ENCODE measurements around the gene CAMK2A. TPM values are rescaled to one million over a fixed set of nuclear protein-coding genes. Genes with fewer than 3 reads are reported as not detected.

The CAMK2A gene
- polyA plus RNA-seq, 1 donor (not counting 4 experiments of a cell fraction or from before 2014, with no cell fraction given): 0.05 TPM

DNA sequence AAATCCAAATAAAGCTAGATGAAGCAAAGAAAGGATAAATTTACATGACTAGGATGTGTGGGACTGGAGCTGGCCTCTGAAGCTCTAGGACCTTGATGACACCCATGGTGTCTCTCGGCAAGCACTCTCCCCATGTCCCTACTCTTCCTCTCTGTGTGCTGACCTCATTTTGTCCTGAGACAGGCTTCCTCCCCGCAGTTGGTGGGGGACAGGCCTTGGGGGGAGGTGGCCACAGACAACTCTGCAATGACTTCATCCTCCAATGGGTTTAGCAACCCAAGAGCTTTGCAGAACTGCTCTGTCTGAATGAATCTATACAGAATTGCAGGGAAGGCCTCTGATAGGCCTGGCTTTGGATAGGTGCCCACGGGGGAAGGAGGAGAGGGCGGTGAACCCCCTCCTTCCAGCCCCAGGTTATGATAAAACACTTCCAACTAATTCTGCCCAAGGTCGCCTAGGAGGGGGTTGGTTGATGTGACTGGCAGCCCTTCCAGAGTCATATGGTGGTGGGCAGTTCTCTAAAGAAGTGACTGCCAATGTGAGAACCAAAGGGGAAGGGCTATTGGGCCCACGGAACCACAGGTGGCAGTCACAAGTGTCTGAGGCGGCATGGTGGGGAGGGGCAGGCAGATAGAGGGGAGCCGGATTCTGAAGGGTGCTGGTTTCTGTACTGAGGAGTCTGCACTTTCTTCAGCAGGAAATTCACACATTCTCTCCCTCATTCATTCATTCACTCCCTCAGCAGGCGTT lies 93.7 kb downstream of the CAMK2A start:
- Histone ChIP-seq H3K79me2 (ENCODE audit: control insufficient read depth, insufficient read depth, low read length) (no peaks in the 10 kb centered on the region), H3K4me2 (ENCODE audit: control insufficient read depth, extremely low read depth, insufficient read depth, low read depth, low read length) (no peak overlapping the region), H3K4me3 (ENCODE audit: control insufficient read depth in 2 of 3, extremely low read depth in 1 of 3, insufficient read depth in 2 of 3, low read depth in 1 of 3, low read length in 3 of 3) (no peak overlapping the region), H3K9me3 (ENCODE audit: control insufficient read depth, low read depth, low read length) (no peaks in the 10 kb centered on the region), H2AFZ (ENCODE audit: control insufficient read depth, low read length) (no peak overlapping the region), H3K27ac (ENCODE audit: control insufficient read depth, insufficient read depth, low read length) (no peak overlapping the region), H3K36me3 (ENCODE audit: control insufficient read depth in 2 of 2, extremely low read depth in 1 of 2, insufficient read depth in 2 of 2, low read length in 2 of 2) (no peaks in the 10 kb centered on the region), H3K27me3 (ENCODE audit: control insufficient read depth, extremely low read depth, insufficient read depth, low read length) (peaks cover 50% of the 10 kb centered on the region), H4K20me1 (ENCODE audit: control insufficient read depth, extremely low read depth, insufficient read depth, low read length) (no peaks in the 10 kb centered on the region), H3K9me1 (ENCODE audit: control insufficient read depth, extremely low read depth, insufficient read depth, low read length) (no peaks in the 10 kb centered on the region), H3K4me1 (ENCODE audit: control insufficient read depth, extremely low read depth, insufficient read depth, low read length) (no peaks in the 10 kb centered on the region), H3K9ac (ENCODE audit: control insufficient read depth, extremely low read depth, insufficient read depth, low read length) (no peak overlapping the region)
- TF ChIP-seq EZH2 (IDR thresholded peaks at IDR 0.05; ENCODE audit: low read length) (no peak), CTCF (optimal IDR thresholded peaks at IDR 0.05 in 1 of 3, IDR thresholded peaks at IDR 0.05 in 1 of 3, conservative IDR thresholded peaks at IDR 0.05 in 1 of 3; ENCODE audit: extremely low read depth in 1 of 3, insufficient read depth in 2 of 3, low read length in 3 of 3) (no peak)
- FAIRE-seq: no peak
- dilution Hi-C loops (cut with MboI; ENCODE audit: extremely low pct_ligation_motif_present, low sequenced_read_pairs): no loop called here
- DNase-seq (ENCODE audit: low read depth, low spot score): no peak

DNA sequence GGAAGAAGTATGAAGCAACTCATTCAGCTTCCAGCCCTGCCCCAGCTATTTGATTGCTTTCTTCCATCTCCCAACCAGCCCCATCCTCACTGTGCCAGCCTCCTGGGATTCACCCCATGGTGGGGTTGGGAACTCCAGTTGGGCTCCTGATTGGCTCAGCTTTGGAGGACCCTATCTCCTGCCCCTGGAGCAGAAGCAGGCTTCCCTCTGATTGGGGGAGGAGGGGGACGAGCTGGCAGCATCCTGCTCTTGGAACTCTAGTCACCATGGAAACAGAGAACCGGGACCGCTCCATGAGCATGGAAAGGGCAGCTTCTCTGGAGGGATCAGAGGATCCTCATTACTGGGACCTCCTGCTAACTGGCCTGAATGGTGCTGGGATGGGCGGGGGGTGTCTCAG lies 97.1 kb downstream of the CAMK2A start:
- Histone ChIP-seq H3K27ac (ENCODE audit: control insufficient read depth, insufficient read depth, low read length) (no peak overlapping the region), H3K27me3 (ENCODE audit: control insufficient read depth, extremely low read depth, insufficient read depth, low read length) (peaks cover 67% of the 10 kb centered on the region), H2AFZ (ENCODE audit: control insufficient read depth, low read length) (no peak overlapping the region), H3K4me1 (ENCODE audit: control insufficient read depth, extremely low read depth, insufficient read depth, low read length) (no peaks in the 10 kb centered on the region), H3K9ac (ENCODE audit: control insufficient read depth, extremely low read depth, insufficient read depth, low read length) (no peak overlapping the region), H3K79me2 (ENCODE audit: control insufficient read depth, insufficient read depth, low read length) (no peaks in the 10 kb centered on the region), H3K4me3 (ENCODE audit: control insufficient read depth in 2 of 3, extremely low read depth in 1 of 3, insufficient read depth in 2 of 3, low read depth in 1 of 3, low read length in 3 of 3) (no peak overlapping the region), H3K4me2 (ENCODE audit: control insufficient read depth, extremely low read depth, insufficient read depth, low read depth, low read length) (no peak overlapping the region), H3K9me3 (ENCODE audit: control insufficient read depth, low read depth, low read length) (no peaks in the 10 kb centered on the region), H4K20me1 (ENCODE audit: control insufficient read depth, extremely low read depth, insufficient read depth, low read length) (no peaks in the 10 kb centered on the region), H3K36me3 (ENCODE audit: control insufficient read depth in 2 of 2, extremely low read depth in 1 of 2, insufficient read depth in 2 of 2, low read length in 2 of 2) (no peaks in the 10 kb centered on the region), H3K9me1 (ENCODE audit: control insufficient read depth, extremely low read depth, insufficient read depth, low read length) (no peaks in the 10 kb centered on the region)
- dilution Hi-C loops (cut with MboI; ENCODE audit: extremely low pct_ligation_motif_present, low sequenced_read_pairs): no loop called here
- DNase-seq (ENCODE audit: low read depth, low spot score) (no peak), FAIRE-seq (no peak)
- TF ChIP-seq CTCF (optimal IDR thresholded peaks at IDR 0.05 in 1 of 3, IDR thresholded peaks at IDR 0.05 in 1 of 3, conservative IDR thresholded peaks at IDR 0.05 in 1 of 3; ENCODE audit: extremely low read depth in 1 of 3, insufficient read depth in 2 of 3, low read length in 3 of 3) (no peak), EZH2 (IDR thresholded peaks at IDR 0.05; ENCODE audit: low read length) (peak; percentile 14)
